ENCODE data around the gene SCN8A. TPM values are rescaled to one million over a fixed set of nuclear protein-coding genes. Genes with fewer than 3 reads are reported as not detected.

Gene SCN8A
- total RNA-seq, 8 experiments from 2014 or later = 4.5 to 35.3 (median 14.4) TPM

GRCh38 chr12:51744957-51745356, 153.9 kb downstream of the SCN8A start:
- no peaks in the 10 kb centered on the region for H3K4me1 ChIP-seq (replicated peaks in 1 of 2)
- in situ Hi-C loops (cut with MboI; ENCODE audit: low pct_unique_long_range_greater_than_20kb in 2 of 9, low sequenced_read_pairs in 9 of 9, unreplicated experiment in 9 of 9) = no loop called here
- ATAC-seq (replicated peaks in 6 of 8) = no peak
- WGBS, 10 experiments = 50 to 100% (median 100%) methylated on average over 1 of the region's 1 CpG; no CpG with 5 or more reads in 3 of the 10 experiments
- H3K27ac ChIP-seq = no peak overlapping the region
- no peak overlapping the region for H3K4me3 ChIP-seq

GRCh38 chr12:51746416-51746815, 155.4 kb downstream of the SCN8A start:
- H3K4me1 ChIP-seq (replicated peaks in 1 of 2) = no peaks in the 10 kb centered on the region
- in situ Hi-C loops (cut with MboI; ENCODE audit: low pct_unique_long_range_greater_than_20kb in 2 of 9, low sequenced_read_pairs in 9 of 9, unreplicated experiment in 9 of 9) = no loop called here
- no peak for ATAC-seq (replicated peaks in 6 of 8)
- 81 to 100% (median 100%) methylated on average over 1 to 3 of the region's 4 CpGs; no CpG with 5 or more reads in 2 of the 10 experiments for WGBS, 10 experiments
- H3K4me3 ChIP-seq = no peak overlapping the region
- H3K27ac ChIP-seq = no peak overlapping the region

GRCh38 chr12:51748235-51748634, 157.2 kb downstream of the SCN8A start:
- Histone ChIP-seq H3K27ac (no peak overlapping the region), H3K4me1 (replicated peaks in 1 of 2) (no peaks in the 10 kb centered on the region), H3K4me3 (no peak overlapping the region)
- ATAC-seq (replicated peaks in 6 of 8) = no peak
- WGBS, 10 experiments = 50 to 100% (median 91%) methylated on average over 1 to 3 of the region's 3 CpGs; no CpG with 5 or more reads in 3 of the 10 experiments
- in situ Hi-C loops (cut with MboI; ENCODE audit: low pct_unique_long_range_greater_than_20kb in 2 of 9, low sequenced_read_pairs in 9 of 9, unreplicated experiment in 9 of 9) = no loop called here

- no peaks in the 10 kb centered on the region for H3K4me1 ChIP-seq (replicated peaks in 1 of 2)
- WGBS, 10 experiments = 89 to 100% (median 97%) methylated on average over 1 to 10 of the region's 10 CpGs; no CpG with 5 or more reads in 1 of the 10 experiments
- no peak overlapping the region for H3K4me3 ChIP-seq
- in situ Hi-C loops (cut with MboI; ENCODE audit: low pct_unique_long_range_greater_than_20kb in 2 of 9, low sequenced_read_pairs in 9 of 9, unreplicated experiment in 9 of 9) = no loop called here
- H3K27ac ChIP-seq = no peak overlapping the region
- no peak for ATAC-seq (replicated peaks in 6 of 8)
These were observed 158.4 kb downstream of the SCN8A start for GRCh38 chr12:51749206-51749985.

GRCh38 chr12:51749986-51750317, 158.9 kb downstream of the SCN8A start:
- no peaks in the 10 kb centered on the region for H3K4me1 ChIP-seq (replicated peaks in 1 of 2)
- in situ Hi-C loops (cut with MboI; ENCODE audit: low pct_unique_long_range_greater_than_20kb in 2 of 9, low sequenced_read_pairs in 9 of 9, unreplicated experiment in 9 of 9) = loop anchor here in 1 of 9 experiments (25.0 kb wide), 1 partner anchor 137 kb away; the partner anchor contains the start of gene ANKRD33
- WGBS, 10 experiments = 43 to 100% (median 90%) methylated on average over 1 of the region's 1 CpG; no CpG with 5 or more reads in 2 of the 10 experiments
- no peak overlapping the region for H3K4me3 ChIP-seq
- no peak for ATAC-seq (replicated peaks in 6 of 8)
- no peak overlapping the region for H3K27ac ChIP-seq

GRCh38 chr12:51751661-51752060, 160.6 kb downstream of the SCN8A start:
- Histone ChIP-seq H3K27ac (no peak overlapping the region), H3K4me3 (no peak overlapping the region), H3K4me1 (replicated peaks in 1 of 2) (no peaks in the 10 kb centered on the region)
- ATAC-seq (replicated peaks in 6 of 8) = no peak
- in situ Hi-C loops (cut with MboI; ENCODE audit: low pct_unique_long_range_greater_than_20kb in 2 of 9, low sequenced_read_pairs in 9 of 9, unreplicated experiment in 9 of 9) = loop anchor here in 1 of 9 experiments (25.0 kb wide), 1 partner anchor 136 kb away; the partner anchor contains the start of gene ANKRD33
- 10 to 95% (median 81%) methylated on average over 1 to 2 of the region's 2 CpGs; no CpG with 5 or more reads in 1 of the 10 experiments for WGBS, 10 experiments

GRCh38 chr12:51752234-51752889, 161.3 kb downstream of the SCN8A start:
- peak; percentile 84 to 100 (median 94) for ATAC-seq (replicated peaks in 6 of 8)
- no peak overlapping the region for H3K27ac ChIP-seq
- WGBS, 10 experiments = 0 to 100% (median 33%) methylated on average over 1 to 2 of the region's 2 CpGs; no CpG with 5 or more reads in 3 of the 10 experiments
- in situ Hi-C loops (cut with MboI; ENCODE audit: low pct_unique_long_range_greater_than_20kb in 2 of 9, low sequenced_read_pairs in 9 of 9, unreplicated experiment in 9 of 9) = loop anchor here in 1 of 9 experiments (25.0 kb wide), 1 partner anchor 135 kb away; the partner anchor contains the start of gene ANKRD33
- H3K4me3 ChIP-seq = no peak overlapping the region
- no peaks in the 10 kb centered on the region for H3K4me1 ChIP-seq (replicated peaks in 1 of 2)

- ATAC-seq (replicated peaks in 6 of 8) = no peak
- H3K4me3 ChIP-seq = no peak overlapping the region
- no peak overlapping the region for H3K27ac ChIP-seq
- in situ Hi-C loops (cut with MboI; ENCODE audit: low pct_unique_long_range_greater_than_20kb in 2 of 9, low sequenced_read_pairs in 9 of 9, unreplicated experiment in 9 of 9) = loop anchor here in 1 of 9 experiments (25.0 kb wide), 1 partner anchor 133 kb away; the partner anchor contains the start of gene ANKRD33
- H3K4me1 ChIP-seq (replicated peaks in 1 of 2) = no peaks in the 10 kb centered on the region
These were observed 163.1 kb downstream of the SCN8A start for GRCh38 chr12:51753980-51754675.

GRCh38 chr12:51755251-51755650, 164.2 kb downstream of the SCN8A start:
- no peak overlapping the region for H3K4me3 ChIP-seq
- 33 to 90% (median 89%) methylated on average over 1 to 2 of the region's 2 CpGs; no CpG with 5 or more reads in 5 of the 10 experiments for WGBS, 10 experiments
- H3K27ac ChIP-seq = no peak overlapping the region
- ATAC-seq (replicated peaks in 6 of 8) = no peak
- in situ Hi-C loops (cut with MboI; ENCODE audit: low pct_unique_long_range_greater_than_20kb in 2 of 9, low sequenced_read_pairs in 9 of 9, unreplicated experiment in 9 of 9) = loop anchor here in 1 of 9 experiments (25.0 kb wide), 1 partner anchor 132 kb away; the partner anchor contains the start of gene ANKRD33
- no peaks in the 10 kb centered on the region for H3K4me1 ChIP-seq (replicated peaks in 1 of 2)

- ATAC-seq (replicated peaks in 6 of 8) = no peak
- in situ Hi-C loops (cut with MboI; ENCODE audit: low pct_unique_long_range_greater_than_20kb in 2 of 9, low sequenced_read_pairs in 9 of 9, unreplicated experiment in 9 of 9) = loop anchor here in 1 of 9 experiments (25.0 kb wide), 1 partner anchor 128 kb away; the partner anchor contains the start of gene ANKRD33
- no peak overlapping the region for H3K27ac ChIP-seq
These were observed 168.1 kb downstream of the SCN8A start for GRCh38 chr12:51759175-51759574.

GRCh38 chr12:51759695-51760094, 168.7 kb downstream of the SCN8A start:
- ATAC-seq (replicated peaks in 6 of 8) = no peak
- in situ Hi-C loops (cut with MboI; ENCODE audit: low pct_unique_long_range_greater_than_20kb in 2 of 9, low sequenced_read_pairs in 9 of 9, unreplicated experiment in 9 of 9) = loop anchor here in 1 of 9 experiments (25.0 kb wide), 1 partner anchor 128 kb away; the partner anchor contains the start of gene ANKRD33
- H3K4me1 ChIP-seq (replicated peaks in 1 of 2) = no peaks in the 10 kb centered on the region

More at GRCh38 chr12:51759175-51759574, 168.1 kb downstream of the SCN8A start:
- no peak overlapping the region for H3K4me3 ChIP-seq
- no peaks in the 10 kb centered on the region for H3K4me1 ChIP-seq (replicated peaks in 1 of 2)

GRCh38 chr12:51760231-51760630, 169.2 kb downstream of the SCN8A start:
- H3K4me3 ChIP-seq = no peak overlapping the region
- ATAC-seq (replicated peaks in 6 of 8) = no peak
- H3K27ac ChIP-seq = no peak overlapping the region
- H3K4me1 ChIP-seq (replicated peaks in 1 of 2) = no peaks in the 10 kb centered on the region
- whole genome bisulfite sequencing, 10 experiments = 67 to 100% (median 100%) methylated on average over 1 of the region's 1 CpG; no CpG with 5 or more reads in 4 of the 10 experiments
- in situ Hi-C loops (cut with MboI; ENCODE audit: low pct_unique_long_range_greater_than_20kb in 2 of 9, low sequenced_read_pairs in 9 of 9, unreplicated experiment in 9 of 9) = loop anchor here in 1 of 9 experiments (25.0 kb wide), 1 partner anchor 127 kb away; the partner anchor contains the start of gene ANKRD33

More at GRCh38 chr12:51759695-51760094, 168.7 kb downstream of the SCN8A start:
- H3K4me3 ChIP-seq = no peak overlapping the region
- H3K27ac ChIP-seq = no peak overlapping the region
